HL-60 (cell line): ENCODE measurements around the gene SSH2.

Experiments used
- DNase-seq, 2 experiments: peaks; one replicate each; pipeline ENCODE4 v3.0.0-alpha.2; 2010 to 2020; ENCODE audit warnings: low read depth in 1 of 2, low spot score in 1 of 2
- H3K27ac ChIP-seq: fragments of 250-450 bp; sonication (Bioruptor Pico); replicated peaks from 2 replicates; pipeline ENCODE4 v1.5.1; 2020; ENCODE audit warnings: mild to moderate bottlenecking, moderate library complexity
- H3K27me3 ChIP-seq: fragments of 250-450 bp; sonication (Bioruptor Pico); 2 replicates; pipeline ENCODE4 v1.5.1; 2021; ENCODE audit warnings: mild to moderate bottlenecking, moderate library complexity; ENCODE audit not compliant: insufficient read depth, poor library complexity, severe bottlenecking
- H3K4me3 ChIP-seq: replicated peaks from 2 replicates; pipeline ENCODE4 v1.5.1; 2011; ENCODE audit warnings: mild to moderate bottlenecking, control low read depth, low read length; ENCODE audit not compliant: insufficient read depth
- GABPA ChIP-seq: IDR thresholded peaks from 2 replicates; pipeline ENCODE4 v1.6.1; 2012; ENCODE audit warnings: low read depth
- POLR2AphosphoS5 ChIP-seq: IDR thresholded peaks from 2 replicates; pipeline ENCODE4 v1.6.1; 2012; ENCODE audit warnings: low read depth
- SPI1 ChIP-seq: IDR thresholded peaks from 2 replicates; pipeline ENCODE4 v1.6.1; 2012; ENCODE audit warnings: low read depth, mild to moderate bottlenecking, borderline replicate concordance
- TF ChIP-seq, protein P1 (sequence below): IDR thresholded peaks from one replicate; pipeline ENCODE4 v1.5.1; 2011; ENCODE audit warnings: low read length, control low read depth, inconsistent platforms; ENCODE audit not compliant: insufficient read depth
- TF ChIP-seq, protein P2 (sequence below): IDR thresholded peaks from 2 replicates; pipeline ENCODE4 v1.6.1; 2012; ENCODE audit warnings: low read depth; ENCODE audit not compliant: insufficient replicate concordance

Gene SSH2

DNA sequence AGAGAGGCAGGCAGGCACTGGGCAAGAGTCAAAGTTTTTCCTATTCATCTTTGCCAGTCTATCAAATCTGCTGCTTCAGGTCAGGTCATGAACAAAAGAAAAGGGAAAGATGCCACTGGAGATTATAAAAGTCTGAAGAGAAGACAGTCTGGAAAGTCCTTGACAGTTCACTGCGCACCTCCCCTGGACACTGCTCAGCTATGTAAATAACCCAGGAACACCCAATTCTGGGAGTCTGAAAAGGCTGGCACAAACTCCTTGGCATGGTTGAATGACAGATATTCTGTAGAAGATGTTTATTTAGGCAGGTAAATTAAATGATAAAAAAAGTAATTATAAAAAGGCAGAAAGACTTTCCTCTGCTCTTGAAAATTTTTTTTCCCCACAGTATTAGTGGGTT is 302.1 kb downstream of the SSH2 start:
- TF ChIP-seq SPI1 (no peak), POLR2AphosphoS5 (no peak), GABPA (no peak)
- TF ChIP-seq, protein P1, sequence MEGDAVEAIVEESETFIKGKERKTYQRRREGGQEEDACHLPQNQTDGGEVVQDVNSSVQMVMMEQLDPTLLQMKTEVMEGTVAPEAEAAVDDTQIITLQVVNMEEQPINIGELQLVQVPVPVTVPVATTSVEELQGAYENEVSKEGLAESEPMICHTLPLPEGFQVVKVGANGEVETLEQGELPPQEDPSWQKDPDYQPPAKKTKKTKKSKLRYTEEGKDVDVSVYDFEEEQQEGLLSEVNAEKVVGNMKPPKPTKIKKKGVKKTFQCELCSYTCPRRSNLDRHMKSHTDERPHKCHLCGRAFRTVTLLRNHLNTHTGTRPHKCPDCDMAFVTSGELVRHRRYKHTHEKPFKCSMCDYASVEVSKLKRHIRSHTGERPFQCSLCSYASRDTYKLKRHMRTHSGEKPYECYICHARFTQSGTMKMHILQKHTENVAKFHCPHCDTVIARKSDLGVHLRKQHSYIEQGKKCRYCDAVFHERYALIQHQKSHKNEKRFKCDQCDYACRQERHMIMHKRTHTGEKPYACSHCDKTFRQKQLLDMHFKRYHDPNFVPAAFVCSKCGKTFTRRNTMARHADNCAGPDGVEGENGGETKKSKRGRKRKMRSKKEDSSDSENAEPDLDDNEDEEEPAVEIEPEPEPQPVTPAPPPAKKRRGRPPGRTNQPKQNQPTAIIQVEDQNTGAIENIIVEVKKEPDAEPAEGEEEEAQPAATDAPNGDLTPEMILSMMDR, result no peak
- TF ChIP-seq, protein P2, sequence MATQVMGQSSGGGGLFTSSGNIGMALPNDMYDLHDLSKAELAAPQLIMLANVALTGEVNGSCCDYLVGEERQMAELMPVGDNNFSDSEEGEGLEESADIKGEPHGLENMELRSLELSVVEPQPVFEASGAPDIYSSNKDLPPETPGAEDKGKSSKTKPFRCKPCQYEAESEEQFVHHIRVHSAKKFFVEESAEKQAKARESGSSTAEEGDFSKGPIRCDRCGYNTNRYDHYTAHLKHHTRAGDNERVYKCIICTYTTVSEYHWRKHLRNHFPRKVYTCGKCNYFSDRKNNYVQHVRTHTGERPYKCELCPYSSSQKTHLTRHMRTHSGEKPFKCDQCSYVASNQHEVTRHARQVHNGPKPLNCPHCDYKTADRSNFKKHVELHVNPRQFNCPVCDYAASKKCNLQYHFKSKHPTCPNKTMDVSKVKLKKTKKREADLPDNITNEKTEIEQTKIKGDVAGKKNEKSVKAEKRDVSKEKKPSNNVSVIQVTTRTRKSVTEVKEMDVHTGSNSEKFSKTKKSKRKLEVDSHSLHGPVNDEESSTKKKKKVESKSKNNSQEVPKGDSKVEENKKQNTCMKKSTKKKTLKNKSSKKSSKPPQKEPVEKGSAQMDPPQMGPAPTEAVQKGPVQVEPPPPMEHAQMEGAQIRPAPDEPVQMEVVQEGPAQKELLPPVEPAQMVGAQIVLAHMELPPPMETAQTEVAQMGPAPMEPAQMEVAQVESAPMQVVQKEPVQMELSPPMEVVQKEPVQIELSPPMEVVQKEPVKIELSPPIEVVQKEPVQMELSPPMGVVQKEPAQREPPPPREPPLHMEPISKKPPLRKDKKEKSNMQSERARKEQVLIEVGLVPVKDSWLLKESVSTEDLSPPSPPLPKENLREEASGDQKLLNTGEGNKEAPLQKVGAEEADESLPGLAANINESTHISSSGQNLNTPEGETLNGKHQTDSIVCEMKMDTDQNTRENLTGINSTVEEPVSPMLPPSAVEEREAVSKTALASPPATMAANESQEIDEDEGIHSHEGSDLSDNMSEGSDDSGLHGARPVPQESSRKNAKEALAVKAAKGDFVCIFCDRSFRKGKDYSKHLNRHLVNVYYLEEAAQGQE, result no peak
- no peak overlapping the region for H3K4me3 ChIP-seq
- no peaks in the 10 kb centered on the region for H3K27me3 ChIP-seq
- H3K27ac ChIP-seq, result no peak overlapping the region
- DNase-seq, result no peak

DNA sequence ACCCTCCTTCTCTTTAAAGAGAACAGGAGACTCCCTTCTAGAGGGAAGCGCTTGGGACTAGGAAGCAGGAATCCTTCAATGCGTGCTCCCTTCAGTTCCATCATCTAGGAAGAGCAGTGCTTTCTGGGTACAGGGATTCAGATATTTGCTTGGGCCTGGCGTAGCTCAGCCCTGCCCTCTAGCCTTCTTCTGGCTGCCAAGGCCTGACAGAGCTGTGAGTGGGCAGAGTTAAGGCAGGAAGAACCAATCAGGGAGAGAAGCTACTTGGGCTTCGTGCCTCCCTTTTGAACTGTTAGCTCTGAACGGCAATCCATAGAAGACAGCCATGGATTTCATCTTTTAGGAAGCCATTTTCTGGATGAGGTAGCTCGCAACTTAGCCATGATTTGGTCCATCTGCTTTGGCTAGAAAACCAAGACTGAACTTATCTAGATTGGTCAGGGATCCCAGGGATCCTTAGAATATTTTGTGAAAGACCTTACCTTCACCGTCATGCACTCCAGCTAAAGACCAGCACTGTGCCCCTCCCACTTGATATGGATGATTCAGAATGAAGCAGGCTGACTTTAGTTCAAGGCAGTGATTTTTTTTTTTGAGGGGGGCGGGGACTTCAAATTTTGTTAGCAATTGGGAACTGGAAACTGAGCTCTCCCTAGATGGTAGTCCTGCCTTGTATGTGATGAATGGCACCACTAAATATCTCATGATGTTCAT is 304.8 kb downstream of the SSH2 start:
- Histone ChIP-seq H3K4me3 (no peak overlapping the region), H3K27ac (no peak overlapping the region), H3K27me3 (peaks cover 4% of the 10 kb centered on the region)
- DNase-seq, result no peak
- TF ChIP-seq, protein P1, result no peak
- TF ChIP-seq, protein P2, result no peak
- TF ChIP-seq POLR2AphosphoS5, result 0 out of 2 replicates have a peak, but pooled peaks have one; percentile 16

DNA sequence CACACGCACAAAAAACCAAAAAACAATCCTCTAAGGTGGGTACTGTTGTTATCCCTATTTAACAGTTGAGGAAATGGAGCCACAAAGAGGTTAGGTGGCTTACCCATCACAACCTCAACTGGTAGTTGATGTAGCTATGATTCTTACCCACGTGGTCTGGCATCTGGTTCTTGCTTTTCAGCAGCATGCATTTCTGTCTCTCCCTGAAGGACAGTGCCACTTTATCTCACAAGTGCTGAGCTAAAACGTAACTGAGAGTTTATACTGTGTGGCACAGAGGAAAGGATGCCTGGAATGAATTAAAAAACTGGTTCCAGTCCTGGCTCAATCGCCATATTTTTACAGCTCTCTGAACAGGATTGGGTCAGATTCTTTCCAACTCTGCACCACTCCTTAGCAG is 305.4 kb downstream of the SSH2 start:
- TF ChIP-seq POLR2AphosphoS5 (no peak), GABPA (no peak), SPI1 (no peak)
- TF ChIP-seq, protein P1, result no peak
- TF ChIP-seq, protein P2, result no peak
- no peak for DNase-seq
- Histone ChIP-seq H3K27ac (no peak overlapping the region), H3K27me3 (peaks cover 4% of the 10 kb centered on the region), H3K4me3 (no peak overlapping the region)
